IMR-90 (cell line): ENCODE results near the gene GPC6. TPM values are rescaled to one million over a fixed set of nuclear protein-coding genes. Genes with fewer than 3 reads are reported as not detected.

Experiments
- ATAC-seq: fragments of 200-7000 bp; cut with Tn5 transposase; 2 replicates; pipeline ENCODE4 v1.9.1; 2020; ENCODE audit warnings: low read depth, mild to moderate bottlenecking, moderate library complexity
- BruUV-seq: library from RNA; stranded (reverse); fragments of 400-500 nt; replicated peaks from 2 replicates; lab custom pipeline; 2021; lab: Mats Ljungman, UMichigan
- CTCF ChIA-PET: fragments of 300-600 bp; formaldehyde crosslinking; extraction: SDS; loops from one replicate; lab custom pipeline; 2021; ENCODE audit warnings: antibody characterized with exemption; lab: Yijun Ruan, JAX
- POLR2A ChIA-PET: fragments of 300-600 bp; sonication (Branson Sonifier 250); formaldehyde crosslinking; loops from one replicate; lab custom pipeline; 2022; ENCODE audit warnings: antibody characterized with exemption; ENCODE audit not compliant: unreplicated experiment; lab: Charles Lee
- DNase-seq: peaks from one replicate; pipeline ENCODE4 v3.0.0; 2013
- H2AFZ ChIP-seq: replicated peaks from 2 replicates; pipeline ENCODE3; 2013; ENCODE audit warnings: low read length, mild to moderate bottlenecking; ENCODE audit not compliant: poor library complexity
- H2AK5ac ChIP-seq: 2 replicates; pipeline ENCODE4 v1.6.1; 2013; ENCODE audit warnings: low read depth, low read length, inconsistent platforms
- H2AK9ac ChIP-seq: replicated peaks from 2 replicates; pipeline ENCODE3; 2013; ENCODE audit warnings: mild to moderate bottlenecking, low read depth, low read length, moderate library complexity; ENCODE audit not compliant: poor library complexity
- H2BK120ac ChIP-seq: 2 replicates; pipeline ENCODE4 v1.6.1; 2013; ENCODE audit warnings: low read depth, low read length, inconsistent platforms
- H2BK15ac ChIP-seq: 3 replicates; pipeline ENCODE4 v1.6.1; 2013; ENCODE audit warnings: low read depth, low read length, inconsistent platforms
- H2BK20ac ChIP-seq: 2 replicates; pipeline ENCODE4 v1.6.1; 2013; ENCODE audit warnings: low read depth, mild to moderate bottlenecking, inconsistent platforms, low read length, moderate library complexity
- H2BK5ac ChIP-seq: 2 replicates; pipeline ENCODE4 v1.6.1; 2013; ENCODE audit warnings: mild to moderate bottlenecking, low read depth, low read length, inconsistent platforms; ENCODE audit not compliant: poor library complexity, severe bottlenecking
- H3K14ac ChIP-seq: replicated peaks from 2 replicates; pipeline ENCODE4 v1.6.1; 2013; ENCODE audit warnings: low read depth, low read length, inconsistent platforms
- H3K18ac ChIP-seq: 2 replicates; pipeline ENCODE4 v1.6.1; 2013; ENCODE audit warnings: low read depth, low read length, control low read depth
- H3K23ac ChIP-seq: 2 replicates; pipeline ENCODE4 v1.6.1; 2013; ENCODE audit warnings: low read depth, low read length, inconsistent platforms
- H3K27ac ChIP-seq: 2 replicates; pipeline ENCODE4 v1.5.1; 2013; ENCODE audit warnings: mild to moderate bottlenecking, control low read depth, low read length; ENCODE audit not compliant: insufficient read depth
- H3K27me3 ChIP-seq: 2 replicates; pipeline ENCODE4 v1.6.1; 2013; ENCODE audit warnings: low read length; ENCODE audit not compliant: control insufficient read depth, insufficient read depth
- H3K36me3 ChIP-seq: 2 replicates; pipeline ENCODE4 v1.6.1; 2013; ENCODE audit warnings: low read length, mixed read lengths; ENCODE audit not compliant: control insufficient read depth, insufficient read depth
- H3K4ac ChIP-seq: 2 replicates; pipeline ENCODE4 v1.6.1; 2013; ENCODE audit warnings: low read depth, low read length, inconsistent platforms
- H3K4me1 ChIP-seq: 2 replicates; pipeline ENCODE4 v1.6.1; 2013; ENCODE audit warnings: low read length, mixed read lengths; ENCODE audit not compliant: control insufficient read depth, insufficient read depth
- H3K4me2 ChIP-seq: 2 replicates; pipeline ENCODE4 v1.6.1; 2013; ENCODE audit warnings: low read depth, mild to moderate bottlenecking, control low read depth, low read length, moderate library complexity
- H3K4me3 ChIP-seq: 2 replicates; pipeline ENCODE4 v1.5.1; 2013; ENCODE audit warnings: low read depth, mild to moderate bottlenecking, control low read depth, low read length, moderate library complexity; ENCODE audit not compliant: insufficient read depth
- H3K56ac ChIP-seq: 2 replicates; pipeline ENCODE4 v1.6.1; 2013; ENCODE audit warnings: low read length, inconsistent platforms; ENCODE audit not compliant: insufficient read depth; ENCODE audit errors: extremely low read depth
- H3K79me1 ChIP-seq, 2 experiments: 2 replicates each; pipeline ENCODE4 v1.6.1; 2013; ENCODE audit warnings: low read length in 2 of 2, inconsistent platforms in 1 of 2, low read depth in 1 of 2
- H3K9ac ChIP-seq: 2 replicates; pipeline ENCODE4 v1.6.1; 2013; ENCODE audit warnings: low read depth, low read length, control low read depth
- H3K9me1 ChIP-seq: 2 replicates; pipeline ENCODE4 v1.6.1; 2013; ENCODE audit warnings: low read length, inconsistent platforms; ENCODE audit not compliant: insufficient read depth
- H3K9me3 ChIP-seq: 2 replicates; pipeline ENCODE4 v1.6.1; 2013; ENCODE audit warnings: low read length; ENCODE audit not compliant: control insufficient read depth, insufficient read depth
- H4K20me1 ChIP-seq: 2 replicates; pipeline ENCODE4 v1.6.1; 2013; ENCODE audit warnings: low read length, inconsistent platforms; ENCODE audit not compliant: insufficient read depth
- H4K5ac ChIP-seq: 2 replicates; pipeline ENCODE4 v1.6.1; 2013; ENCODE audit warnings: mild to moderate bottlenecking, low read depth, low read length, control low read depth
- H4K8ac ChIP-seq, 2 experiments: 2 replicates each; pipeline ENCODE4 v1.6.1; 2013; ENCODE audit warnings: low read depth in 2 of 2, low read length in 2 of 2, control low read depth in 1 of 2, inconsistent platforms in 1 of 2
- H4K91ac ChIP-seq: 2 replicates; pipeline ENCODE4 v1.6.1; 2013; ENCODE audit warnings: low read depth, low read length, inconsistent platforms; ENCODE audit not compliant: insufficient read depth
- CEBPB ChIP-seq: IDR thresholded peaks from 2 replicates; pipeline ENCODE4 v1.6.1; 2012; ENCODE audit warnings: low read depth, low read length, improper control_type of control experiment
- ELK1 ChIP-seq: fragments of 150-350 bp; IDR thresholded peaks from 2 replicates; pipeline ENCODE4 v1.6.1; 2016; ENCODE audit warnings: low read depth, mild to moderate bottlenecking, low read length, moderate library complexity, borderline replicate concordance
- MAFK ChIP-seq: IDR thresholded peaks from 2 replicates; pipeline ENCODE4 v1.6.1; 2012; ENCODE audit warnings: low read depth, low read length, improper control_type of control experiment
- NFE2L2 ChIP-seq: fragments of 150-350 bp; IDR thresholded peaks from 2 replicates; pipeline ENCODE4 v1.6.1; 2016; ENCODE audit warnings: low read depth, mild to moderate bottlenecking, low read length
- SMC3 ChIP-seq: fragments of 150-350 bp; IDR thresholded peaks from 2 replicates; pipeline ENCODE4 v1.6.1; 2016; ENCODE audit warnings: low read depth, mild to moderate bottlenecking, antibody characterized with exemption, low read length, moderate library complexity
- whole genome bisulfite sequencing, 2 experiments: methylation state at CpG; one replicate each; pipeline versions ENCODE4 v1.1.5 to v1.1.7; 2013; ENCODE audit warnings: missing lambda C conversion rate in 2 of 2; ENCODE audit not compliant: insufficient read length in 1 of 2; ENCODE audit errors: extremely low coverage in 2 of 2; 5-methylcytosine and 5-hydroxymethylcytosine counted together
- dilution Hi-C: fragments of 300-500 bp; cut with HindIII; formaldehyde crosslinking; loops from one replicate; pipeline ENCODE4 v1.14.3; 2018; ENCODE audit warnings: low sequenced_read_pairs; ENCODE audit not compliant: unreplicated experiment
- in situ Hi-C: fragments of 300-500 bp; cut with MboI; formaldehyde crosslinking; loops from 3 replicates; pipeline ENCODE4 v1.14.3; 2019; ENCODE audit warnings: low sequenced_read_pairs, inconsistent platforms, mixed read lengths
- intact Hi-C: fragments of 100-400 bp; cut with micrococcal nuclease; formaldehyde crosslinking; loops from 2 replicates; pipeline ENCODE4 v1.10.0; 2022
- polyA plus RNA-seq, 3 experiments: library from polyadenylated mRNA; depleted of rRNA; stranded (reverse); fragments of >200 nt; gene quantifications; 2 replicates each; pipeline ENCODE4 v1.2.3, GENCODE V29; 2012; ENCODE audit warnings: low replicate concordance in 1 of 3
- total RNA-seq: library from RNA; depleted of rRNA; stranded (reverse); fragments of >200 nt; gene quantifications from 2 replicates; pipeline ENCODE4 v1.2.3, GENCODE V29; 2012

The GPC6 gene
- total and polyA plus RNA-seq, 2 of the 4 experiments (the other 2 are of a cell fraction), result 14.9 to 39.4 TPM

GRCh38 chr13:93646245-93646644 is 419.6 kb downstream of the GPC6 start:
- no TSS peak for BruUV-seq
- Histone ChIP-seq H3K36me3 (no peaks in the 10 kb centered on the region), H3K27me3 (no peaks in the 10 kb centered on the region), H3K9me1 (no peaks in the 10 kb centered on the region), H3K23ac (no peak overlapping the region), H3K4me3 (no peak overlapping the region), H2AK5ac (no peak overlapping the region), H2BK15ac (no peak overlapping the region), H4K8ac (no peak overlapping the region), H2AK9ac (no peak overlapping the region), H2AFZ (no peak overlapping the region), H3K4me1 (no peaks in the 10 kb centered on the region), H4K91ac (no peak overlapping the region), H4K20me1 (no peaks in the 10 kb centered on the region), H3K4ac (no peak overlapping the region), H3K18ac (no peak overlapping the region), H2BK5ac (no peak overlapping the region), H3K27ac (no peak overlapping the region), H3K4me2 (no peak overlapping the region), H3K9ac (no peak overlapping the region), H4K5ac (no peak overlapping the region), H3K14ac (no peak overlapping the region), H2BK20ac (no peak overlapping the region), H3K9me3 (no peaks in the 10 kb centered on the region), H3K56ac (no peak overlapping the region), H3K79me1 (no peaks in the 10 kb centered on the region), H2BK120ac (no peak overlapping the region)
- in situ Hi-C loops (no loop called here), intact Hi-C loops (no loop called here), dilution Hi-C loops (no loop called here)
- ATAC-seq (no peak), DNase-seq (no peak)
- CTCF ChIA-PET, result no interaction called here
- POLR2A ChIA-PET, result no interaction called here
- WGBS, 2 experiments, result 80% methylated on average over 1 of the region's 7 CpGs; no CpG with 5 or more reads in 1 of the 2 experiments
- no peak for TF ChIP-seq MAFK
- TF ChIP-seq SMC3, result no peak
- no peak for TF ChIP-seq NFE2L2
- no peak for TF ChIP-seq ELK1
- no peak for TF ChIP-seq CEBPB
